Fibroblast of pulmonary artery (primary cell): ENCODE data around the gene CD80.

ENCODE experiments used
- DNase-seq: peaks from one replicate; pipeline ENCODE4 v3.0.0-alpha.2; 2010; ENCODE audit warnings: low read depth
- H3K4me3 ChIP-seq: replicated peaks from 2 replicates; pipeline ENCODE4 v1.5.1; 2011; ENCODE audit warnings: low read depth, mild to moderate bottlenecking, control low read depth, low read length, moderate library complexity
- TF ChIP-seq, protein P1 (sequence below): IDR thresholded peaks from 2 replicates; pipeline ENCODE4 v1.5.1; 2011; ENCODE audit warnings: mild to moderate bottlenecking, control low read depth, low read length, inconsistent platforms; ENCODE audit errors: missing control alignments

CD80 gene

DNA sequence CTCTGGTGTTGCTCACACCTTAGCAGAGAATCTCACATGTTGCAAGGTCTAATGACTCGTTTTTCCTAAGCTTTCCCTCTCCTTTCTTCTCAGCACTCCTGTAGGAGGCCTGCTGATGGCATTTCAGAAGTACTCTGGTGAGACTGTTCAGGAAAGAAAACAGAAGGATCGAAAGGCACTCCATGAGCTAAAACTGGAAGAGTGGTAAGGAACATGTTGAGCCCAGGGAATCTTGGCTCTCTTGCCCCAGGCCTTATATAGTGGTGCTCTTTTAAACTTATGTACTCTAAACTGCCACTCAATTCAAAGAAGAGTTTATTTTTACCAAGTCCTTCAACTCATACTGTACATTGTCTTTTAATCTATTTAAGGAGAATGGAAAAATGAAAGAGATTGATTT lies 42.3 kb downstream of the CD80 start:
- TF ChIP-seq, protein P1, sequence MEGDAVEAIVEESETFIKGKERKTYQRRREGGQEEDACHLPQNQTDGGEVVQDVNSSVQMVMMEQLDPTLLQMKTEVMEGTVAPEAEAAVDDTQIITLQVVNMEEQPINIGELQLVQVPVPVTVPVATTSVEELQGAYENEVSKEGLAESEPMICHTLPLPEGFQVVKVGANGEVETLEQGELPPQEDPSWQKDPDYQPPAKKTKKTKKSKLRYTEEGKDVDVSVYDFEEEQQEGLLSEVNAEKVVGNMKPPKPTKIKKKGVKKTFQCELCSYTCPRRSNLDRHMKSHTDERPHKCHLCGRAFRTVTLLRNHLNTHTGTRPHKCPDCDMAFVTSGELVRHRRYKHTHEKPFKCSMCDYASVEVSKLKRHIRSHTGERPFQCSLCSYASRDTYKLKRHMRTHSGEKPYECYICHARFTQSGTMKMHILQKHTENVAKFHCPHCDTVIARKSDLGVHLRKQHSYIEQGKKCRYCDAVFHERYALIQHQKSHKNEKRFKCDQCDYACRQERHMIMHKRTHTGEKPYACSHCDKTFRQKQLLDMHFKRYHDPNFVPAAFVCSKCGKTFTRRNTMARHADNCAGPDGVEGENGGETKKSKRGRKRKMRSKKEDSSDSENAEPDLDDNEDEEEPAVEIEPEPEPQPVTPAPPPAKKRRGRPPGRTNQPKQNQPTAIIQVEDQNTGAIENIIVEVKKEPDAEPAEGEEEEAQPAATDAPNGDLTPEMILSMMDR: no peak
- DNase-seq: no peak
- no peak overlapping the region for H3K4me3 ChIP-seq

DNA sequence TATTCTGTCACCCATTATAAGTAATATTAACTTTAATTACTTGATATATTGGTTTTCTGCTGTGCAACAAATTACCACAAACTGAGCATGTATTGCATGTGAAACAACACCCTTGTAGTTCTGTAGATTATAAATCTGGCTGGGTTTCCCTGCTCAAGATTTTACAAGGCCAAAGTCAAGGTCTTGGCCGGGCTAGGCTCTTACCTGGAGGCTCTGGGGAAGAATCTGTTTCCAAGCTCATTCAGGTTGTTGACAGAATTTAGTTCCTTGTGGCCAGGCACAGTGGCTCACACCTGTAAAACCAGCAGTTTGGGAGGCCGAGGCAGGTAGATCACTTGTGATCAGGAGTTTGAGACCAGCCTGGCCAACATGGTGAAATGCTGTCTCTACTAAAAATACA lies 44.8 kb downstream of the CD80 start:
- TF ChIP-seq, protein P1: no peak
- DNase-seq: no peak
- H3K4me3 ChIP-seq: no peak overlapping the region

DNA sequence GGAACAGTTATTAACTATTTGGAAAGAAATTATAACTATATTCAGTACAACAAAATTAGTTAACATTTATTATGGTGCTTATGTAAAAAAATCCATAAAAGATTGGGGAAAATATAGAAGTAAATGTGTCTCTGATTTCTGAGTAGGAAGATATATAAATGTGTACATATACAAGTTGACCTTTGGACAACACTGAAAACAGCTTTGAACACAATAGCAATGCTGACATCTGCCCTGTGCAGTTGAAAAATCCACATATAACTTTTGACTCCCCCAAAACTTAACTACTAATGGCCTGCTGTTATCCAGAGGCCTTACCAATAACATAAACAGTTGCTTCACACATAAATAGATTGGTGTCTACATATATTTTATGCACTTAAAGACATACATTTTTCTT lies 48.7 kb downstream of the CD80 start:
- TF ChIP-seq, protein P1: no peak

DNA sequence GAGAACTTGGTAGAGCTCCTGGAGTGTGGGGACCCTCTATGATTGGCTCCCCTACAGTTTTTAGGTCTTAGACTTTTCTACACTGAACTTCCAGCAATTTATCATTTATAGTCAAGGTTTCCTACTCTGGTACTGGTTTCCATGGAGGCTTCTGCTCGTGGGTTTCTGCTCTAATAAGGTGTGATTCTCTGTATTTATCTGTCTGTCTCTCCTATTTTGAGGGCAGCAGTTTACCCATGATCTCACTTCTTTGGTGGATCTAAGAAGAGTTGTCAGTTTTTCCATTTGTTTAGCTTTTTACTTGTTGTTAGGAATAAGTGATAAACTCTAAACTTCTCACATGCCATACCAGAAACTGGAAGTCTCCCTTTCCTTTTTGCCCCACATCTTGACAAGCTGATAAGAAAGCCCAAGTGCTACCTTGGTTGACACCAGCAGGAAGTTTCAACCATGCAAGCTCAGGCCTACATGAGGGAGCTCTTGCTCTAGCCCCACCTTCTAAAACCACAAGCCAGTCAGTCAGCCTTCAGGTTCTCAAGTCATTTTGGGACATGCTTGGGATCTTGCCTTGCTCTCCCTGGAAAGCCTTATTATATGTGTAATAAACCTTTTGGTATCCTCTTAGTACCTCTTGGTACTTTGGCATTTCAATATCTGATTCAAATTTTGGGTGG lies 51.1 kb downstream of the CD80 start:
- TF ChIP-seq, protein P1: no peak
- H3K4me3 ChIP-seq: no peak overlapping the region
- no peak for DNase-seq

More for the DNA sequence above, 48.7 kb downstream of the CD80 start:
- H3K4me3 ChIP-seq: no peak overlapping the region
- DNase-seq: no peak

DNA sequence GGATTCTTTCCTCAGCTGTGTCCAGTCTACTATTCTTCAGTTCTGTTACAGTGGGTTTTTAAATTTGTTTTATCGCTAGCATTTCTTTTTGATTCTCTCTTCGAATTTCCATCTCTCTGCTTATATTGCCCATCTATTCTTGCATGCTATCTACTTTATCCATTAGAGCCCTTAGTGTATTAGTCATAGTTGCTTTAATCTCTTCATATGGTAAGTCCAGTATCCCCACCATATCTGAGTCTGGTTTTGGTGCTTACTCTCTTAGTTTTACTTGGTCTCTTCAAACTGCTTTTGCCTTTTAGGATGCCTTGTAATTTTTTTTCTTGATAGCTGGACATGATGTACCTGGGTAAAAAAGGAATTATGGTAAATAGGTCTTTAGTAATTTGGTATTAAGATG lies 52.0 kb downstream of the CD80 start:
- TF ChIP-seq, protein P1: no peak
- H3K4me3 ChIP-seq: no peak overlapping the region
- DNase-seq: no peak

DNA sequence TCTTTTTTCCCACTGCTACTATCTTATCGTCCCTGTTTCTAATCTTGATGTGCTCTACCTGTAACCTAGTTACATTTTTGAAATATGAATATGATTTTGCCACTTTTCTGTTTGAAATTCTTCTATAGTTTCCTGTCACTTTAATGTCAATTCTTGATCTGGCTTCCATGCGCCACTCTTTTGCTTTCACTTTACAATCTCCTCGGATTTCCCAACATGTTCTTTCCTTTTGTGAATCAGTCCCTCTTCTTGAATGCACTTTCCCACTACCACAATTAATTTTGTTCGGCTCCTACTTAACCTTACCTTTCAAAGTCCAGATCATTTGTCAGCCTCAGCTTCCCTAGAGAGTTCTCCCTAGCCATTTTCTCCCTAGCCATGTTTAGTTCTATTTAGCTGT lies 52.8 kb downstream of the CD80 start:
- no peak for DNase-seq
- TF ChIP-seq, protein P1: no peak
- H3K4me3 ChIP-seq: no peak overlapping the region

DNA sequence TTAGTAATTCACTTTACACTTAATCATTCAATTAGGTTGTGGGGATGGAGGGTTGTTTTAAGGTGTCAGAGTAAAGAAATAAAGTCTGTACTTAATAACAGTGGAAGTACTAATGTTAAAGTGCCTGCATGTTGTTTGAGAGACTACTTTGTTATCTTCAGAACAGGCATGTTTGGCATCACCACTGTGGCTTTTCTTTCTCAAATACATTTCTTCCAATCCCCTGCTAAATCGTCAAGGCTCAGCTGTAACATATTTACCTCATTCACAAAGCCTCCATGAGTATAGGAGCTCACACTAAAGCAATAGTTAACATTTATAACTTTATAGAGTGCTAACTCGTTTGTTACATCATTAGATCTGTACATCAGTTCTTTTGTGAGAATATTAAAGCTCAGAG lies 58.5 kb downstream of the CD80 start:
- DNase-seq: peak; percentile 28
- TF ChIP-seq, protein P1: no peak
- peak overlapping the region; percentile 1 for H3K4me3 ChIP-seq
